ENCODE data around the gene SCG3. TPM values are rescaled to one million over a fixed set of nuclear protein-coding genes. Genes with fewer than 3 reads are reported as not detected.
A peak's percentile ranks its signal among the peaks of the same experiment; 100 is the strongest.

The SCG3 gene
- total RNA-seq, 2 donors from 2014 or later: 0.72 to 2.0 TPM

- H3K4me3 ChIP-seq: no peak overlapping the region
- no peak for DNase-seq
- no peaks in the 10 kb centered on the region for H3K4me1 ChIP-seq
- no peaks in the 10 kb centered on the region for H3K27me3 ChIP-seq
- no peaks in the 10 kb centered on the region for H3K9me3 ChIP-seq
- no peak overlapping the region for H3K9ac ChIP-seq (ENCODE audit: low read depth in 2 of 2, low read length in 2 of 2)
- H3K27ac ChIP-seq: no peak overlapping the region
- no peak for TF ChIP-seq CTCF (IDR thresholded peaks at IDR 0.05)
- no peaks in the 10 kb centered on the region for H3K36me3 ChIP-seq
- intact Hi-C loops (cut with DNase I): no loop called here
Measured at GRCh38 chr15:51757450-51757849, 76.1 kb downstream of the SCG3 start.

GRCh38 chr15:51758645-51759044, 77.3 kb downstream of the SCG3 start:
- Histone ChIP-seq H3K27me3 (no peaks in the 10 kb centered on the region), H3K4me3 (no peak overlapping the region), H3K27ac (no peak overlapping the region), H3K9me3 (no peaks in the 10 kb centered on the region), H3K9ac (ENCODE audit: low read depth in 2 of 2, low read length in 2 of 2) (no peak overlapping the region), H3K4me1 (no peaks in the 10 kb centered on the region), H3K36me3 (no peaks in the 10 kb centered on the region)
- DNase-seq: peak; percentile 43
- intact Hi-C loops (cut with DNase I): no loop called here
- TF ChIP-seq CTCF (IDR thresholded peaks at IDR 0.05): no peak

- Histone ChIP-seq H3K36me3 (no peaks in the 10 kb centered on the region), H3K4me1 (no peaks in the 10 kb centered on the region), H3K9me3 (no peaks in the 10 kb centered on the region), H3K27me3 (no peaks in the 10 kb centered on the region), H3K27ac (no peak overlapping the region), H3K4me3 (no peak overlapping the region), H3K9ac (ENCODE audit: low read depth in 2 of 2, low read length in 2 of 2) (no peak overlapping the region)
- intact Hi-C loops (cut with DNase I): no loop called here
- DNase-seq: peak; percentile 58
- no peak for TF ChIP-seq CTCF (IDR thresholded peaks at IDR 0.05)
Measured at GRCh38 chr15:51759557-51760070, 78.3 kb downstream of the SCG3 start.

- no peak overlapping the region for H3K27ac ChIP-seq
- H3K4me1 ChIP-seq: no peaks in the 10 kb centered on the region
- no peaks in the 10 kb centered on the region for H3K9me3 ChIP-seq
- no peak for TF ChIP-seq CTCF (IDR thresholded peaks at IDR 0.05)
- no peaks in the 10 kb centered on the region for H3K27me3 ChIP-seq
- H3K9ac ChIP-seq (ENCODE audit: low read depth in 2 of 2, low read length in 2 of 2): no peak overlapping the region
- H3K4me3 ChIP-seq: no peak overlapping the region
- no peak for DNase-seq
- intact Hi-C loops (cut with DNase I): no loop called here
- no peaks in the 10 kb centered on the region for H3K36me3 ChIP-seq
Measured at GRCh38 chr15:51760805-51761204, 79.5 kb downstream of the SCG3 start.

GRCh38 chr15:51765751-51766150, 84.4 kb downstream of the SCG3 start:
- H3K36me3 ChIP-seq: no peaks in the 10 kb centered on the region
- no peak overlapping the region for H3K9ac ChIP-seq (ENCODE audit: low read depth in 2 of 2, low read length in 2 of 2)
- intact Hi-C loops (cut with DNase I): no loop called here
- H3K9me3 ChIP-seq: no peaks in the 10 kb centered on the region
- H3K27me3 ChIP-seq: no peaks in the 10 kb centered on the region
- no peak overlapping the region for H3K27ac ChIP-seq
- DNase-seq: no peak
- no peak overlapping the region for H3K4me3 ChIP-seq
- H3K4me1 ChIP-seq: no peaks in the 10 kb centered on the region
- TF ChIP-seq CTCF (IDR thresholded peaks at IDR 0.05): no peak

Data from colonic mucosa (tissue), 4 donors.